GM19099 (cell line): ENCODE measurements around the gene INPP5E.

Source experiments
- POLR2A ChIP-seq: IDR thresholded peaks from 3 replicates; pipeline ENCODE4 v1.6.1; 2011; ENCODE audit warnings: low read depth; ENCODE audit not compliant: insufficient read length; ENCODE audit errors: extremely low read depth

INPP5E gene

GRCh38 chr9:136409557-136410455 lies 29.8 kb downstream of the INPP5E start:
- no peak for TF ChIP-seq POLR2A

GRCh38 chr9:136407911-136408310 lies 31.7 kb downstream of the INPP5E start:
- no peak for TF ChIP-seq POLR2A

- no peak for TF ChIP-seq POLR2A
These were observed 34.2 kb downstream of the INPP5E start for GRCh38 chr9:136405481-136405880.

GRCh38 chr9:136404801-136405136 lies 34.9 kb downstream of the INPP5E start:
- no peak for TF ChIP-seq POLR2A

GRCh38 chr9:136403915-136404800 lies 35.5 kb downstream of the INPP5E start:
- TF ChIP-seq POLR2A: no peak

GRCh38 chr9:136403538-136403914 lies 36.1 kb downstream of the INPP5E start:
- TF ChIP-seq POLR2A: peak; percentile 32

- TF ChIP-seq POLR2A: no peak
These were observed 37.6 kb downstream of the INPP5E start for GRCh38 chr9:136402067-136402466.

GRCh38 chr9:136401173-136401922 lies 38.3 kb downstream of the INPP5E start:
- TF ChIP-seq POLR2A: no peak

GRCh38 chr9:136400038-136400834 lies 39.4 kb downstream of the INPP5E start, which contains the start of gene SNAPC4:
SNAPC4 (minus strand) TSS chr9:136400170; CDS start chr9:136398428, 1,742 bp downstream.
- peak; percentile 89 for TF ChIP-seq POLR2A

- TF ChIP-seq POLR2A: no peak
These were observed 40.2 kb downstream of the INPP5E start for GRCh38 chr9:136399176-136400037.

GRCh38 chr9:136398286-136398685 lies 41.4 kb downstream of the INPP5E start:
- no peak for TF ChIP-seq POLR2A

- TF ChIP-seq POLR2A: no peak
These were observed 42.0 kb downstream of the INPP5E start for GRCh38 chr9:136397643-136398042.

GRCh38 chr9:136396219-136396515 lies 43.5 kb downstream of the INPP5E start:
- TF ChIP-seq POLR2A: no peak
